SK-N-SH (cell line): ENCODE measurements around the gene PLCB1. TPM values are rescaled to one million over a fixed set of nuclear protein-coding genes. Genes with fewer than 3 reads are reported as not detected.

Experiments
- CTCF ChIA-PET: fragments of 300-600, 350-600 bp; formaldehyde crosslinking; extraction: SDS; loops from one replicate; lab custom pipeline; 2021; lab: Yijun Ruan, JAX
- POLR2A ChIA-PET: fragments of 350-600 bp; sonication (Branson Sonifier 250); formaldehyde crosslinking; extraction: SDS; loops from one replicate; lab custom pipeline; 2020; ENCODE audit warnings: antibody characterized with exemption, inconsistent platforms; lab: Yijun Ruan, JAX
- DNase-seq: peaks from one replicate; pipeline ENCODE4 v3.0.0; 2012
- H2AFZ ChIP-seq: fragments of 200-600 bp; sonication (generic); 2 replicates; pipeline ENCODE4 v1.8.1; 2016; ENCODE audit warnings: antibody characterized with exemption, mild to moderate bottlenecking, low read depth
- H3F3A ChIP-seq: fragments of 200-600 bp; sonication (generic); replicated peaks from 2 replicates; pipeline ENCODE3; 2016; ENCODE audit warnings: antibody characterized with exemption, mild to moderate bottlenecking; ENCODE audit not compliant: insufficient read depth
- H3K27ac ChIP-seq, 2 experiments: fragments of 200-500 bp in 1 of 2; fragments of 200-600 bp in 1 of 2; sonication (Bioruptor generic) in 1 of 2; sonication (generic), shearing (Covaris generic) in 1 of 2; 2 replicates each; pipeline versions ENCODE4 v1.5.1 to v1.6.1; 2014 to 2016; ENCODE audit warnings: low read depth in 2 of 2, inconsistent platforms in 1 of 2, low read length in 1 of 2, mild to moderate bottlenecking in 1 of 2, mixed read lengths in 1 of 2
- H3K27me3 ChIP-seq: fragments of 200-600 bp; sonication (generic), shearing (Covaris generic); 2 replicates; pipeline ENCODE4 v1.6.1; 2016; ENCODE audit warnings: mixed run types; ENCODE audit not compliant: insufficient read depth
- H3K36me3 ChIP-seq, 2 experiments: fragments of 200-500 bp in 1 of 2; fragments of 200-600 bp in 1 of 2; sonication (Bioruptor generic) in 1 of 2; sonication (generic) in 1 of 2; replicated peaks in 1 of 2; 2 replicates each; pipeline versions ENCODE3 to v1.5.1; 2014 to 2016; ENCODE audit warnings: low read length in 1 of 2, mild to moderate bottlenecking in 1 of 2; ENCODE audit not compliant: insufficient read depth in 2 of 2, control insufficient read depth in 1 of 2
- H3K4me1 ChIP-seq, 2 experiments: fragments of 200-500 bp in 1 of 2; fragments of 200-600 bp in 1 of 2; sonication (Bioruptor generic) in 1 of 2; sonication (generic), shearing (Covaris generic) in 1 of 2; 2 replicates each; pipeline versions ENCODE4 v1.5.1 to v1.6.1; 2014 to 2016; ENCODE audit warnings: low read depth in 1 of 2, low read length in 1 of 2, mixed run types in 1 of 2; ENCODE audit not compliant: insufficient read depth in 2 of 2, control insufficient read depth in 1 of 2
- H3K4me2 ChIP-seq: fragments of 200-600 bp; sonication (generic), shearing (Covaris generic); 2 replicates; pipeline ENCODE4 v1.6.1; 2017; ENCODE audit warnings: mixed run types
- H3K4me3 ChIP-seq, 2 experiments: fragments of 200-500 bp in 1 of 2; fragments of 200-600 bp in 1 of 2; sonication (Bioruptor generic) in 1 of 2; sonication (generic), shearing (Covaris generic) in 1 of 2; 2 replicates each; pipeline versions ENCODE4 v1.5.1 to v1.8.1; 2014 to 2016; ENCODE audit warnings: low read depth in 2 of 2, inconsistent platforms in 1 of 2, low read length in 1 of 2, mild to moderate bottlenecking in 1 of 2, mixed read lengths in 1 of 2, moderate library complexity in 1 of 2
- H3K79me2 ChIP-seq: fragments of 200-600 bp; sonication (generic); 2 replicates; pipeline ENCODE4 v1.8.1; 2017; ENCODE audit warnings: mild to moderate bottlenecking; ENCODE audit not compliant: insufficient read depth
- H3K9ac ChIP-seq: fragments of 200-600 bp; sonication (generic); 2 replicates; pipeline ENCODE4 v1.6.1; 2017; ENCODE audit warnings: mixed run types
- H3K9me2 ChIP-seq: fragments of 200-600 bp; sonication (generic); 2 replicates; pipeline ENCODE4 v1.6.1; 2017; ENCODE audit warnings: mixed run types
- H3K9me3 ChIP-seq: fragments of 200-600 bp; sonication (generic); 2 replicates; pipeline ENCODE4 v1.6.1; 2017; ENCODE audit warnings: mixed run types, mild to moderate bottlenecking, moderate library complexity
- H4K20me1 ChIP-seq: fragments of 200-600 bp; sonication (generic); 2 replicates; pipeline ENCODE4 v1.6.1; 2017; ENCODE audit warnings: mild to moderate bottlenecking, mixed run types; ENCODE audit not compliant: insufficient read depth
- CHD2 ChIP-seq: fragments of 150-350 bp; IDR thresholded peaks from 2 replicates; pipeline ENCODE4 v1.6.1; 2018; ENCODE audit warnings: low read length; ENCODE audit not compliant: partially characterized antibody
- CTCF ChIP-seq: fragments of 200-600 bp; sonication (generic); IDR thresholded peaks from 2 replicates; pipeline ENCODE4 v1.6.1; 2017; ENCODE audit warnings: antibody characterized with exemption, mild to moderate bottlenecking, moderate library complexity
- EP300 ChIP-seq, 2 experiments: IDR thresholded peaks; 2 replicates each; pipeline versions ENCODE4 v1.4.0 to v1.6.1; 2012; ENCODE audit warnings: borderline replicate concordance in 1 of 2, low read depth in 1 of 2, low read length in 1 of 2
- FOXJ3 ChIP-seq: sonication (generic); formaldehyde crosslinking; IDR thresholded peaks from 2 replicates; pipeline ENCODE4 v1.5.1; 2020; ENCODE audit warnings: mild to moderate bottlenecking, missing genetic modification reagents
- GABPA ChIP-seq: IDR thresholded peaks from 2 replicates; pipeline ENCODE4 v1.4.0; 2012; ENCODE audit warnings: low read depth, mild to moderate bottlenecking
- GATA2 ChIP-seq: sonication (generic); formaldehyde crosslinking; IDR thresholded peaks from 2 replicates; pipeline ENCODE4 v1.5.0; 2020; ENCODE audit warnings: mild to moderate bottlenecking, missing genetic modification reagents
- IRF3 ChIP-seq: fragments of 150-350 bp; IDR thresholded peaks from 2 replicates; pipeline ENCODE4 v1.6.1; 2016; ENCODE audit warnings: mild to moderate bottlenecking, low read depth, low read length
- MEF2A ChIP-seq: IDR thresholded peaks from 2 replicates; pipeline ENCODE4 v1.4.0; 2012; ENCODE audit warnings: low read depth, borderline replicate concordance
- NRF1 ChIP-seq: IDR thresholded peaks from 2 replicates; pipeline ENCODE4 v1.6.1; 2012; ENCODE audit warnings: low read depth, mild to moderate bottlenecking, low read length
- RCOR1 ChIP-seq: fragments of 150-350 bp; IDR thresholded peaks from 2 replicates; pipeline ENCODE4 v1.6.1; 2017; ENCODE audit warnings: antibody characterized with exemption, low read length
- TCF12 ChIP-seq: IDR thresholded peaks from 2 replicates; pipeline ENCODE4 v1.4.0; 2012
- TEAD4 ChIP-seq: IDR thresholded peaks from 2 replicates; pipeline ENCODE4 v1.4.0; 2012; ENCODE audit warnings: mild to moderate bottlenecking, borderline replicate concordance; ENCODE audit not compliant: insufficient read depth
- USF2 ChIP-seq: fragments of 150-350 bp; IDR thresholded peaks from 2 replicates; pipeline ENCODE4 v1.6.1; 2017; ENCODE audit warnings: antibody characterized with exemption, low read length, low read depth, borderline replicate concordance
- YY1 ChIP-seq: IDR thresholded peaks from 2 replicates; pipeline ENCODE4 v1.4.0; 2012; ENCODE audit warnings: low read depth, mild to moderate bottlenecking
- WGBS: methylation state at CpG from one replicate; pipeline ENCODE4 v1.1.6; 2017; ENCODE audit warnings: low lambda C conversion rate; 5-methylcytosine and 5-hydroxymethylcytosine counted together
- polyA plus RNA-seq, 3 experiments: library from polyadenylated mRNA; depleted of rRNA; stranded (reverse); fragments of >200 nt; gene quantifications; 2 replicates each; pipeline ENCODE4 v1.2.3, GENCODE V29; 2012

PLCB1 gene
- polyA plus RNA-seq, 1 of the 3 experiments (the other 2 are of a cell fraction) = 10.5 TPM

- peaks cover 6 to 18% of the 10 kb centered on the region in 2 experiments for H3K36me3 ChIP-seq
- ChIA-PET CTCF (interaction anchor here (0.6 to 9.3 kb wide), 7 partner anchors 18 to 1775 kb away, joined by 3 to 40 read pairs (median 3); no protein-coding TSS in a partner anchor), POLR2A (interaction anchor here (0.9 kb wide), 1 partner anchor 43 kb away, joined by 3 read pairs; no protein-coding TSS in a partner anchor)
- H3K4me3 ChIP-seq = no peak overlapping the region
- H3K27me3 ChIP-seq = no peaks in the 10 kb centered on the region
- no peaks in the 10 kb centered on the region for H4K20me1 ChIP-seq
- 45% methylated on average over 3 of the region's 3 CpGs for WGBS
- no peak overlapping the region for H3K9ac ChIP-seq
- H3K9me3 ChIP-seq = no peaks in the 10 kb centered on the region
- no peak overlapping the region for H2AFZ ChIP-seq
- no peak overlapping the region for H3K4me2 ChIP-seq
- peak; percentile 49 for DNase-seq
- H3F3A ChIP-seq = no peaks in the 10 kb centered on the region
- H3K4me1 ChIP-seq = peaks cover 0 to 23% of the 10 kb centered on the region in 2 experiments; a peak in 2 of 4 replicates
- H3K27ac ChIP-seq = peak overlapping the region in 1 of 2 experiments; percentile 86; a peak in 2 of 4 replicates
- no peaks in the 10 kb centered on the region for H3K79me2 ChIP-seq
- TF ChIP-seq TEAD4 (no peak), CHD2 (peak; percentile 71), NRF1 (no peak), IRF3 (no peak), CTCF (no peak), GABPA (no peak), FOXJ3 (CRISPR knock-in tag) (peak; percentile 74), EP300 (IDR thresholded peaks at IDR 0.05; ENCODE audit: borderline replicate concordance in 1 of 2, low read depth in 1 of 2, low read length in 1 of 2) (peak in 1 of 2 experiments; percentile 97; a peak in 2 of 4 replicates), TCF12 (peak; percentile 54; the same call in 1 of the 2 replicates), MEF2A (no peak), YY1 (no peak), RCOR1 (peak; percentile 90), GATA2 (CRISPR knock-in tag) (peak; percentile 77), USF2 (no peak)
- no peaks in the 10 kb centered on the region for H3K9me2 ChIP-seq
Observed at GRCh38 chr20:8670893-8671215, 538.8 kb downstream of the PLCB1 start.
